H9 (cell line): ENCODE results near the gene ZNF775. TPM values are rescaled to one million over a fixed set of nuclear protein-coding genes. Genes with fewer than 3 reads are reported as not detected.

Experiments used
- DNase-seq: peaks from one replicate; pipeline ENCODE4 v3.0.0-alpha.2; 2017
- H2AFZ ChIP-seq: one replicate; pipeline ENCODE4 v1.6.1; 2013; ENCODE audit warnings: mild to moderate bottlenecking, low read length, control low read depth, moderate library complexity
- H2AK5ac ChIP-seq: 2 replicates; pipeline ENCODE4 v1.6.1; 2013; ENCODE audit warnings: low read length, control low read depth, mixed read lengths; ENCODE audit not compliant: insufficient read length
- H2BK120ac ChIP-seq: one replicate; pipeline ENCODE4 v1.6.1; 2013; ENCODE audit warnings: low read depth, mild to moderate bottlenecking, low read length, control low read depth, inconsistent platforms; ENCODE audit not compliant: poor library complexity, severe bottlenecking
- H2BK12ac ChIP-seq: 2 replicates; pipeline ENCODE4 v1.6.1; 2013; ENCODE audit warnings: low read length, control low read depth, mixed read lengths, low read depth; ENCODE audit not compliant: insufficient read length
- H2BK15ac ChIP-seq: 2 replicates; pipeline ENCODE4 v1.6.1; 2013; ENCODE audit warnings: low read depth, low read length, control low read depth
- H2BK20ac ChIP-seq: one replicate; pipeline ENCODE4 v1.6.1; 2013; ENCODE audit warnings: low read depth, mild to moderate bottlenecking, low read length, control low read depth, inconsistent platforms; ENCODE audit not compliant: poor library complexity, severe bottlenecking
- H2BK5ac ChIP-seq: 2 replicates; pipeline ENCODE4 v1.6.1; 2013; ENCODE audit warnings: low read length, control low read depth, mixed read lengths; ENCODE audit not compliant: insufficient read length
- H3K14ac ChIP-seq: 2 replicates; pipeline ENCODE4 v1.6.1; 2013; ENCODE audit warnings: low read length, control low read depth; ENCODE audit not compliant: insufficient read depth
- H3K18ac ChIP-seq: 2 replicates; pipeline ENCODE4 v1.6.1; 2013; ENCODE audit warnings: low read depth, mild to moderate bottlenecking, mixed read lengths, low read length, control low read depth; ENCODE audit not compliant: insufficient read length
- H3K23ac ChIP-seq: 2 replicates; pipeline ENCODE4 v1.6.1; 2013; ENCODE audit warnings: low read length, control low read depth, mixed read lengths, low read depth; ENCODE audit not compliant: insufficient read length
- H3K23me2 ChIP-seq: 2 replicates; pipeline ENCODE4 v1.6.1; 2013; ENCODE audit warnings: low read depth, mild to moderate bottlenecking, mixed read lengths, low read length, control low read depth; ENCODE audit not compliant: insufficient read length, poor library complexity, severe bottlenecking
- H3K27ac ChIP-seq: 2 replicates; pipeline ENCODE4 v1.5.1; 2013; ENCODE audit warnings: low read length, control low read depth, mixed read lengths, low read depth; ENCODE audit not compliant: insufficient read length
- H3K27me3 ChIP-seq: 2 replicates; pipeline ENCODE4 v1.6.1; 2013; ENCODE audit warnings: low read length, control low read depth, inconsistent platforms; ENCODE audit not compliant: insufficient read depth
- H3K4ac ChIP-seq: 2 replicates; pipeline ENCODE4 v1.6.1; 2013; ENCODE audit warnings: low read depth, mild to moderate bottlenecking, control low read depth, inconsistent platforms, low read length, moderate library complexity
- H3K4me1 ChIP-seq: 2 replicates; pipeline ENCODE4 v1.6.1; 2013; ENCODE audit warnings: low read length, control low read depth, inconsistent platforms; ENCODE audit not compliant: insufficient read depth
- H3K4me2 ChIP-seq: 2 replicates; pipeline ENCODE4 v1.6.1; 2013; ENCODE audit warnings: low read length, control low read depth, mixed read lengths; ENCODE audit not compliant: insufficient read length, insufficient read depth
- H3K56ac ChIP-seq: 2 replicates; pipeline ENCODE4 v1.6.1; 2013; ENCODE audit warnings: low read depth, mild to moderate bottlenecking, mixed read lengths, low read length, control low read depth; ENCODE audit not compliant: insufficient read length
- H3K79me1 ChIP-seq: 2 replicates; pipeline ENCODE4 v1.6.1; 2013; ENCODE audit warnings: low read depth, mild to moderate bottlenecking, moderate library complexity, low read length, control low read depth, inconsistent platforms; ENCODE audit not compliant: insufficient read depth, poor library complexity, severe bottlenecking
- H3K79me2 ChIP-seq: 2 replicates; pipeline ENCODE4 v1.6.1; 2013; ENCODE audit warnings: low read length, control low read depth, inconsistent platforms; ENCODE audit not compliant: insufficient read depth
- H3K9ac ChIP-seq: 2 replicates; pipeline ENCODE4 v1.6.1; 2013; ENCODE audit warnings: low read length, control low read depth, mixed read lengths; ENCODE audit not compliant: insufficient read length; ENCODE audit errors: extremely low read depth
- H3K9me3 ChIP-seq: one replicate; pipeline ENCODE4 v1.6.1; 2013; ENCODE audit warnings: low read depth, low read length, inconsistent platforms; ENCODE audit not compliant: control insufficient read depth
- H3T11ph ChIP-seq: one replicate; pipeline ENCODE4 v1.6.1; 2013; ENCODE audit warnings: mild to moderate bottlenecking, low read length, control low read depth, inconsistent platforms
- H4K20me1 ChIP-seq: one replicate; pipeline ENCODE4 v1.6.1; 2013; ENCODE audit not compliant: control insufficient read depth, insufficient read length, insufficient read depth
- H4K5ac ChIP-seq: 2 replicates; pipeline ENCODE4 v1.6.1; 2013; ENCODE audit warnings: low read depth, mild to moderate bottlenecking, mixed read lengths, low read length, control low read depth; ENCODE audit not compliant: insufficient read length
- H4K8ac ChIP-seq: replicated peaks from 2 replicates; pipeline ENCODE4 v1.6.1; 2013; ENCODE audit warnings: low read length, control low read depth, mixed read lengths, low read depth; ENCODE audit not compliant: insufficient read length
- H4K91ac ChIP-seq: 2 replicates; pipeline ENCODE4 v1.6.1; 2013; ENCODE audit warnings: low read depth, mild to moderate bottlenecking, moderate library complexity, mixed read lengths, low read length, control low read depth; ENCODE audit not compliant: insufficient read length
- H3K27ac Mint-ChIP-seq, 3 experiments: 2 replicates in 2 of 3; 3 replicates in 1 of 3; pipeline ENCODE4 v1.8.0; 2020 to 2021; ENCODE audit warnings: mixed read lengths in 3 of 3, mild to moderate bottlenecking in 1 of 3, moderate library complexity in 1 of 3
- H3K27me3 Mint-ChIP-seq: 2 replicates; pipeline ENCODE4 v1.8.0; 2021; ENCODE audit warnings: low read depth, mild to moderate bottlenecking, moderate library complexity, mixed read lengths
- H3K36me3 Mint-ChIP-seq, 3 experiments: 2 replicates in 2 of 3; 3 replicates in 1 of 3; pipeline ENCODE4 v1.8.0; 2020 to 2021; ENCODE audit warnings: low read depth in 3 of 3, mixed read lengths in 3 of 3; ENCODE audit not compliant: insufficient read depth in 1 of 3
- H3K4me1 Mint-ChIP-seq, 2 experiments: 2 replicates each; pipeline ENCODE4 v1.8.0; 2020; ENCODE audit warnings: mixed read lengths in 2 of 2
- H3K4me3 Mint-ChIP-seq, 2 experiments: 2 replicates in 1 of 2; 3 replicates in 1 of 2; pipeline ENCODE4 v1.8.0; 2020 to 2021; ENCODE audit warnings: mild to moderate bottlenecking in 2 of 2, mixed read lengths in 2 of 2, moderate library complexity in 1 of 2
- H3K9me3 Mint-ChIP-seq, 2 experiments: 2 replicates in 1 of 2; 3 replicates in 1 of 2; pipeline ENCODE4 v1.8.0; 2020; ENCODE audit warnings: mild to moderate bottlenecking in 2 of 2, mixed read lengths in 2 of 2, moderate library complexity in 1 of 2
- WGBS: extraction: QIAGEN DNeasy Blood & Tissue Kit; methylation state at CpG from one replicate; pipeline ENCODE4 v1.1.7; 2013; ENCODE audit warnings: missing lambda C conversion rate, low lambda C conversion rate, mixed read lengths; ENCODE audit not compliant: insufficient read length; ENCODE audit errors: extremely low coverage; 5-methylcytosine and 5-hydroxymethylcytosine counted together
- total RNA-seq: library from RNA; stranded (reverse); gene quantifications from 2 replicates; pipeline ENCODE4 v1.2.1, GENCODE V29; 2021
- TF ChIP-seq, protein P1 (sequence below): fragments of 200-600 bp; sonication (generic); conservative IDR thresholded peaks from 3 replicates; pipeline ENCODE4 v1.8.0; 2021; ENCODE audit warnings: antibody characterized with exemption, mild to moderate bottlenecking

Gene ZNF775
- total RNA-seq, 1 experiment from 2014 or later = 10.5 TPM

DNA sequence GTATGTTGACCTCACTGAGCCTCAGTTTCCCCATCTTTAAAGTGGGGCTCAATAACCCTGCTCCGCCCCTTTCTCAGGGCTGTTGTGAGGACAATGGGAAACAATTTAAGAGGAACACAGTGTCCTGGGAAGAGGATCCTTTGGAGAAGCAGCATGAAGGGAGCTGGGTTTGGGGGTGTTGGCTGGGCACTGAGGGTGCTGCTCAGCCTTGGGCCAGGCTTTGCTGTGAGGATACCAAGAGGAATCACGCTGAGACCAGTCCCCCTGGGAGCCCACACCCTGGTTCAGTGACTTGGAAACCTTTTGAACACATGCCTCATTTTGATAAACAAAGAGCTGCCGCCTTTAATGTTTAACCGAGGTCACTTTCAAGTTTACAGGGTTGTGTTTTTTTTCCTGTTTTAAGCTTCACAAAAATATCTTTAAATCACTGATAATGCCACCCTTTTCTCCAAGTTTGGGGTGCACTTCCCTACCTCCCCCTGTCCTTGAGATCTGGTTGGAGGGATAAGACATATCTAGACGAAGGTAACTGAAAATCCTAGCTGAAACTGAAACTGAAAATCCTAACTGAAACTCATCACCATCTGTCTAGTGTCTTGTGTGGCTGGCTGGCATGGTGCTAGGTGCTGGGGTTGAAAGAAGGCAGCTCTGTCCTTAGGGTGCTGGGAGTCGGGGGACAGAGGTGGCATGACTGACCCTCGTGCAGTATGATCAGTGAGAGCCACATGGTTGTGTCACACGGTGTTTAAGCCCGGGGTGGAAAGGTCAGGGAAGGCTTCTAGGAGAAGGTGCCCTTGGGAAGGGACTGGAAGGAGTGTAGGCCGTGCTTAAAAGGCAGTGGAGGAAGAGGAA, 27.7 kb downstream of the ZNF775 start:
- Histone ChIP-seq H3K9ac (no peak overlapping the region), H2BK15ac (no peak overlapping the region), H3K23ac (no peak overlapping the region), H3K27me3 (no peaks in the 10 kb centered on the region), H2BK120ac (no peak overlapping the region), H4K20me1 (no peaks in the 10 kb centered on the region), H4K91ac (no peak overlapping the region), H3K18ac (peak overlapping the region; percentile 36), H3K9me3 (no peaks in the 10 kb centered on the region), H4K5ac (no peak overlapping the region), H4K8ac (no peak overlapping the region), H2BK5ac (no peak overlapping the region), H3K27ac (no peak overlapping the region), H2AFZ (no peak overlapping the region), H3K79me1 (no peaks in the 10 kb centered on the region), H3K4me2 (peak overlapping the region; percentile 62), H2BK12ac (no peak overlapping the region), H3K4ac (no peak overlapping the region), H3K79me2 (no peaks in the 10 kb centered on the region), H3K56ac (no peak overlapping the region), H2BK20ac (no peak overlapping the region), H2AK5ac (no peak overlapping the region), H3T11ph (no peak overlapping the region), H3K4me1 (peaks cover 23% of the 10 kb centered on the region; the same call in 1 of the 2 replicates), H3K23me2 (peaks cover 8% of the 10 kb centered on the region), H3K14ac (no peak overlapping the region)
- Mint-ChIP-seq H3K4me3 (peak overlapping the region; percentile 73 to 92), H3K27ac (peak overlapping the region; percentile 38 to 95 (median 93); a peak in 6 of 7 replicates), H3K4me1 (peaks cover 48% of the 10 kb centered on the region in 2 experiments), H3K27me3 (no peaks in the 10 kb centered on the region; the same call in 1 of the 2 replicates), H3K9me3 (no peaks in the 10 kb centered on the region), H3K36me3 (peaks cover 14 to 36% (median 36%) of the 10 kb centered on the region in 3 experiments)
- no peak for DNase-seq
- no CpG with 5 or more reads among the region's 10 CpGs for WGBS
- TF ChIP-seq, protein P1, sequence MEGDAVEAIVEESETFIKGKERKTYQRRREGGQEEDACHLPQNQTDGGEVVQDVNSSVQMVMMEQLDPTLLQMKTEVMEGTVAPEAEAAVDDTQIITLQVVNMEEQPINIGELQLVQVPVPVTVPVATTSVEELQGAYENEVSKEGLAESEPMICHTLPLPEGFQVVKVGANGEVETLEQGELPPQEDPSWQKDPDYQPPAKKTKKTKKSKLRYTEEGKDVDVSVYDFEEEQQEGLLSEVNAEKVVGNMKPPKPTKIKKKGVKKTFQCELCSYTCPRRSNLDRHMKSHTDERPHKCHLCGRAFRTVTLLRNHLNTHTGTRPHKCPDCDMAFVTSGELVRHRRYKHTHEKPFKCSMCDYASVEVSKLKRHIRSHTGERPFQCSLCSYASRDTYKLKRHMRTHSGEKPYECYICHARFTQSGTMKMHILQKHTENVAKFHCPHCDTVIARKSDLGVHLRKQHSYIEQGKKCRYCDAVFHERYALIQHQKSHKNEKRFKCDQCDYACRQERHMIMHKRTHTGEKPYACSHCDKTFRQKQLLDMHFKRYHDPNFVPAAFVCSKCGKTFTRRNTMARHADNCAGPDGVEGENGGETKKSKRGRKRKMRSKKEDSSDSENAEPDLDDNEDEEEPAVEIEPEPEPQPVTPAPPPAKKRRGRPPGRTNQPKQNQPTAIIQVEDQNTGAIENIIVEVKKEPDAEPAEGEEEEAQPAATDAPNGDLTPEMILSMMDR = no peak
